GM04504 (cell line): Measurements from ENCODE around the gene CAMTA1.

Experiments
- DNase-seq: peaks from one replicate; pipeline ENCODE4 v3.0.0-alpha.2; 2012; ENCODE audit warnings: low read depth

Gene CAMTA1

DNA sequence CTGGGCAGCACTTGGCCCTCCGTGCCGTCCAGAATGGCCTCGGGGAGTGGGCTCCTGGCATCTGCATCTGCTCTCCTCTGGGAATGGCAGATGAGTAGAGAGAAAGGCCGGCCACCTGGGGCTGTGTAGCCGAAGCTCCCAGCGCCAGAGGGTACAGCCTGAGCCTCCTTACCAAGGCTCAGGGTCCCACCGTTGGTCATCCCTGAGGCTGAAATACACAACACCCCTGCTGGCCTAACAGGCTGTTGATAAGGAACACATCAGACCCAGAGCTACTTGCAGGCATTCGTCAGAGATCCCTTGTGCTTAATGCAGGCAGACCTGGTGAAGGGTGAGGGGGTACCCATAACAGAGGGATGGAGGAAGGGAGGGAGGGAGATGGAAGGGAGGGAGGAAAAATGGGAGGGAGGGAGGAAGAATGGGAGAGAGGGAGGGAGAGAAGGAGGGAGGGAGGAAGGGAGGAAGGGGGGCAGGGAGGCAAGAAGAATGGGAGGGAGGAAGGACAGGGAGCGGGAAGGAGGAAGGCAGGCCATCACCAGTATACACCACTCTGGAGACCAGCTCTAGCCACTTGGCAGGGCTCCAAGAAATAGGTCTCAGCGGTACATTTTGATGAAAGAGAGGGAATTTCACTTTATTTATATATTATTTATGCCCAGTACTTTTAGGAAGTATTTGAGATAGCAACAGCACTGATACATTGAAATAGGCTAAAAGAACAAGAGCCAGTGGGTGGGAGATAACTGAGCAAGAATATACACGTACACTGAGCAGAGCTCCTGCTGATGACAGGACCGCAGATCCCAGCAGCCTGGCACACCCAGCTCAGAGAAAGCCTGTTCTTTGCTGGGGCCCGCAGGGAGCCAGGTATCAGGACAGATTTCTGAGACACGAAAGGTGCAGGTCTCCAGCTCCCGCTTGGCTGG, 670.8 kb downstream of the CAMTA1 start:
- DNase-seq: no peak

GRCh38 chr1:7456722-7457082, 671.4 kb downstream of the CAMTA1 start:
- no peak for DNase-seq

- no peak for DNase-seq
Measured at GRCh38 chr1:7457811-7458210, 672.6 kb downstream of the CAMTA1 start.

DNA sequence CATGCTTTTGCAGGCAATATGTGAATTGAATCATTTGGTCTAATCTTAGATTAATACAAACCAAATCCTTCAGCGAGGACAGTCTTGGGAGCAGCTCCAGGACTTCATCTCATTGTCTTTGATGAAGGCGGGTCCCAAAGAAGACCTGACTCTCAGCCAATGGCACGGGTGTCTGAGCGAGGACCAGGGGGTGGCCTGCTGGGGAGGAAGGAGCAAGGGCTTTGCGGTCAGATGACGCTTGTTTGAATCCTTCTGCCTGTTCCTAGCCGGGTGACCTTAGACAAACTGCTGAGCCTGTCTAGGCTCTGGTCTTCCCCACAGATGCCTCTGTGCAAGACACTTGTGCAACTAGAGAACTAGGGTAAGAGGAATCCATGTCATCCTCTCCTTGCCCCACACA, 673.7 kb downstream of the CAMTA1 start:
- no peak for DNase-seq

DNA sequence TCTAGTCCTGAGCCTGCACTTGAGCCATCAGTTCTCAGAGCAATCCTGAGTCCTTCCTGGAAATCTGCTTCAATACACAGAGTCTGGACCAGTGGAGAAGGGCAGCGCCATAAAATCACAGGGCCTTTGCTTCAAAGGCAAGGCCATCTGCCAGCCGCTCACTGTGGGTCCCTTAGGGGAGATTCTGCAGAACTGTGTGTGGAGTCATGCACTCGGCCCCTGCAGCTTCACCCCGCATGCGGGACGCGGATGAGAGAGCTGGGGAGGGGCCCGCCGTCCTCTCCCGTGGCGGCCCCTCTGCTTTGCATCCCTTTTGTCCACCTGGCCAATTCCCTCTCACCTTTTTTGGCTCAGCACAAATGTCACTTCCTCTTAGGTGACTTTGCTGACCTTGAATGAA, 674.7 kb downstream of the CAMTA1 start:
- DNase-seq: no peak

GRCh38 chr1:7460807-7461206, 675.6 kb downstream of the CAMTA1 start:
- no peak for DNase-seq

- no peak for DNase-seq
Measured at GRCh38 chr1:7462617-7463016, 677.4 kb downstream of the CAMTA1 start.

- DNase-seq: no peak
Measured at GRCh38 chr1:7463526-7463925, 678.3 kb downstream of the CAMTA1 start.

DNA sequence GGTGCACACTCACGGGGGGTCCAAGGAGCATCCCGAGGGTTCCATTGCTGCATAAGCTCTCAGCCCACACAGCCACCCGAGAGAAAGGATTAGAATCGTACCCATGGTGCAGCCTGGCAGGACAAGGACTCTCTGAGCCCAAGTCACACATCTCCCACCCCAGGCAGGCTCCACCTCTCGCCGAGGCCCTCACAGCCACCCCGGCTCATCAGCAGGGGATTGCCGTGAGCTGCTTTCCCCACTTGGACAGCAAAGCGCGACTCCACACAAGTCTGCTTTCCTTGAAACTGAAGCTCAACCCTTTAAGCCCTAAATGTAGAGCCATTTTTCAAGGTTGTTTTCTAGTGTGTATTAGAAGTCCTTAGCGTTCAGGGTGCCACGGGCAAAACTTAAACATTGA, 679.5 kb downstream of the CAMTA1 start:
- no peak for DNase-seq

GRCh38 chr1:7467476-7468175, 682.4 kb downstream of the CAMTA1 start:
- no peak for DNase-seq

- DNase-seq: no peak
Measured at GRCh38 chr1:7468248-7468647, 683.0 kb downstream of the CAMTA1 start.

GRCh38 chr1:7469255-7469938, 684.1 kb downstream of the CAMTA1 start:
- DNase-seq: peak; percentile 69

- peak; percentile 98 for DNase-seq
Measured at GRCh38 chr1:7470904-7471638, 685.8 kb downstream of the CAMTA1 start.

- peak; percentile 66 for DNase-seq
Measured at GRCh38 chr1:7471836-7472235, 686.6 kb downstream of the CAMTA1 start.

GRCh38 chr1:7473223-7474142, 688.2 kb downstream of the CAMTA1 start:
- no peak for DNase-seq

DNA sequence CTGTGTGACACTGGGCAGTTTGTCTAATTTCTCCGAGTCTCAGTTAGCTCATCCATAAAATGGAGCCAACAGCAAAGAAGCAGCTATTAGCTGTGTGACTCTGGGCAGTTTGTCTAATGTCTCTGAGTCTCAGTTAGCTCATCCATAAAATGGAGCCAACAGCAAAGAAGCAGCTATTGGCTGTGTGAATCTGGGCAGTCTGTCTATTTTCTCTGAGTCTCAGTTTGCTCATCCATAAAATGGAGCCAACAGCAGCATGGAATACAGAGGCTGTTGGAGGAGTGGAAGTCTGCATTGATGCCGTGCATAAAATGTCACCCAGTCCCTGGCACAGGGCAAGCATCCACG, 688.9 kb downstream of the CAMTA1 start:
- no peak for DNase-seq

- no peak for DNase-seq
Measured at GRCh38 chr1:7474786-7475502, 689.7 kb downstream of the CAMTA1 start.

DNA sequence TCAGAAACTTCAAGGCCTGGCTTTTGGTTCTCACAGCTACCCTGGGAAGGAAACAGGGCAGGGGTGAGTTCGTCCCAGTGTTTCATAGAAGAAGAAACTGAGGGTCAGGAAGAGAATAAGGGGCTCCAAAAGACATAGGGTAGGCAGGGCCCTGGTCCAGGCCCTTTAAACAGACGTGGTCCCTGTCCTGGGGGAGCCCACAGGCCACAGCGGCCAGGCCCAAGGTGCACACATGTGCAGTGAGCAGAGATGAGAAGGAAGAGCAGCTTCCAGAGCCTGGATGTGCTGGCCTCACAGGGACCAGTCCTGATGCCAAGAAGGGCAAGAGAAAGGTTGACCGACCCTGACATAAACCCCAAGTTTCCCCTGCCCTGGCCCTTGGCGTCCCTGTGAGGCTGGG, 690.4 kb downstream of the CAMTA1 start:
- no peak for DNase-seq

GRCh38 chr1:7476402-7476801, 691.1 kb downstream of the CAMTA1 start:
- DNase-seq: no peak

DNA sequence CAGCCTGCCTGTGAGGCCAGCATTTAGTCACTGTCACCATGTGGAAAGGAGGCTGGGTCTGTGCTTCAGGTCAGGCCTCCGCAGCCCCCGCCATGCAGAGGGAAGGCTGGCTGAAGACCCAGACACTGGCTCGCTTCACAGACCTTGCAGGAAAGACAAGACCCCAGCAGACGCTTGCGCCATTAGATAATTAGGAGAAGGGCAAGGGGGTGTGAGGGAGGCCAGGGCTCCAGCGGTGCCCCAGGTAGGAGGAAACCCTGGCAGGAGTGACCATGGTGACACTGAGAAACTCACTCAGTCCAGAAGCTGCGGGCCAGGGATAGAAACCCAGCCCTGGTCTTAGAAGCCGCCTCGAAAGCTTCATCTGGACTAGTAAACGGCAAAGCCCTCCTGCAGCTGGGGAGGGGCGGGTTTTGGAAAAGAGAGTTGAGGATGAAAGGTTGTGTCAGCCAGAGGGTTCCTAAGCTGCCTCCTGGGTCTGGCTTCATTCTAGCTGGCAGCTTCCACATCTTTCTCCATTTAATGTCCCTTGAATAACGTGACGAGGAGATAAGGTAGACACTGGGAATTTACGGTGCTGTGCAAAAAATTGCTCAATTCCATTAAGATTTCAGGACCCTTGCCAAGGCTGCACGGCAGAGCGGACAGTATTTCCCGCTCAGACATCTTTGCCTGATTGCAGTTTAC, 691.8 kb downstream of the CAMTA1 start:
- DNase-seq: no peak
